Upper lobe of right lung (tissue), 1 donor: ENCODE measurements around the gene BCL11A. TPM values are rescaled to one million over a fixed set of nuclear protein-coding genes. Genes with fewer than 3 reads are reported as not detected.

Experiments used
- ATAC-seq: fragments of 200-7000 bp; cut with Tn5 transposase; one replicate; pipeline ENCODE4 v1.9.1; 2020; ENCODE audit warnings: mild to moderate bottlenecking, moderate library complexity
- DNase-seq: peaks from one replicate; pipeline ENCODE4 v3.0.0-alpha.2; 2020
- H3K27ac ChIP-seq: fragments of 200-600 bp; one replicate; pipeline ENCODE4 v1.8.0; 2022
- H3K27me3 ChIP-seq: fragments of 200-600 bp; one replicate; pipeline ENCODE4 v1.8.0; 2022; ENCODE audit warnings: mild to moderate bottlenecking
- H3K36me3 ChIP-seq: fragments of 200-600 bp; one replicate; pipeline ENCODE4 v1.8.0; 2022
- H3K4me1 ChIP-seq: fragments of 200-600 bp; one replicate; pipeline ENCODE4 v1.8.0; 2022
- H3K4me3 ChIP-seq: fragments of 200-600 bp; one replicate; pipeline ENCODE4 v1.8.0; 2022; ENCODE audit warnings: mild to moderate bottlenecking
- H3K9me3 ChIP-seq: fragments of 200-600 bp; one replicate; pipeline ENCODE4 v1.8.0; 2022
- CTCF ChIP-seq: fragments of 200-600 bp; IDR thresholded peaks from one replicate; pipeline ENCODE4 v1.8.0; 2022; ENCODE audit warnings: antibody characterized with exemption
- intact Hi-C: fragments of 100-400 bp; cut with DNase I; formaldehyde crosslinking; loops from one replicate; pipeline ENCODE4 v1.11.0; 2022
- total RNA-seq: library from RNA; stranded (reverse); fragmentation: NEBNext Ultra II Directional; extraction: Animal tissue kit (Norgen Biotek cat#: 25700); gene quantifications from one replicate; pipeline ENCODE4 v1.2.1, GENCODE V29; 2021
- donor health status: DM: no; HTN: yes; CAD: no; lungs with severe emphysema.

The BCL11A gene
- total RNA-seq, 1 donor from 2014 or later, result 10.3 TPM

GRCh38 chr2:60440079-60440766, 113.2 kb downstream of the BCL11A start:
- DNase-seq (no peak), ATAC-seq (no peak)
- Histone ChIP-seq H3K4me1 (no peaks in the 10 kb centered on the region), H3K36me3 (no peaks in the 10 kb centered on the region), H3K27ac (no peak overlapping the region), H3K9me3 (no peaks in the 10 kb centered on the region), H3K4me3 (no peak overlapping the region), H3K27me3 (no peaks in the 10 kb centered on the region)
- intact Hi-C loops, result no loop called here
- no peak for TF ChIP-seq CTCF

GRCh38 chr2:60439219-60439974, 114.1 kb downstream of the BCL11A start:
- Histone ChIP-seq H3K27ac (peak overlapping the region; percentile 55), H3K4me3 (no peak overlapping the region), H3K9me3 (no peaks in the 10 kb centered on the region), H3K36me3 (no peaks in the 10 kb centered on the region), H3K27me3 (no peaks in the 10 kb centered on the region), H3K4me1 (no peaks in the 10 kb centered on the region)
- ATAC-seq (peak; percentile 96), DNase-seq (peak; percentile 71)
- peak; percentile 47 for TF ChIP-seq CTCF
- intact Hi-C loops, result no loop called here

- H3K27me3 ChIP-seq, result no peaks in the 10 kb centered on the region
- DNase-seq, result no peak
- H3K27ac ChIP-seq, result no peak overlapping the region
- H3K36me3 ChIP-seq, result no peaks in the 10 kb centered on the region
- no peak for TF ChIP-seq CTCF
- no peak for ATAC-seq
- H3K4me3 ChIP-seq, result no peak overlapping the region
- H3K4me1 ChIP-seq, result no peaks in the 10 kb centered on the region
- H3K9me3 ChIP-seq, result no peaks in the 10 kb centered on the region
- intact Hi-C loops, result no loop called here
Measured at GRCh38 chr2:60438653-60439052, 114.8 kb downstream of the BCL11A start.

GRCh38 chr2:60438131-60438530, 115.3 kb downstream of the BCL11A start:
- Histone ChIP-seq H3K36me3 (no peaks in the 10 kb centered on the region), H3K4me3 (no peak overlapping the region), H3K27me3 (no peaks in the 10 kb centered on the region), H3K27ac (no peak overlapping the region), H3K9me3 (no peaks in the 10 kb centered on the region), H3K4me1 (no peaks in the 10 kb centered on the region)
- TF ChIP-seq CTCF, result no peak
- DNase-seq (no peak), ATAC-seq (no peak)
- intact Hi-C loops, result no loop called here

- no peaks in the 10 kb centered on the region for H3K36me3 ChIP-seq
- no peak for DNase-seq
- no peaks in the 10 kb centered on the region for H3K9me3 ChIP-seq
- H3K4me1 ChIP-seq, result no peaks in the 10 kb centered on the region
- TF ChIP-seq CTCF, result no peak
- H3K27ac ChIP-seq, result no peak overlapping the region
- no peak for ATAC-seq
- no peak overlapping the region for H3K4me3 ChIP-seq
- no peaks in the 10 kb centered on the region for H3K27me3 ChIP-seq
- intact Hi-C loops, result no loop called here
Measured at GRCh38 chr2:60437080-60437696, 116.3 kb downstream of the BCL11A start.
